H9 (cell line): Measurements from ENCODE around the gene KRT32. TPM values are rescaled to one million over a fixed set of nuclear protein-coding genes. Genes with fewer than 3 reads are reported as not detected.

Experiments used
- DNase-seq: peaks from one replicate; pipeline ENCODE4 v3.0.0-alpha.2; 2017
- H2AFZ ChIP-seq: one replicate; pipeline ENCODE4 v1.6.1; 2013; ENCODE audit warnings: mild to moderate bottlenecking, low read length, control low read depth, moderate library complexity
- H2AK5ac ChIP-seq: 2 replicates; pipeline ENCODE4 v1.6.1; 2013; ENCODE audit warnings: low read length, control low read depth, mixed read lengths; ENCODE audit not compliant: insufficient read length
- H2BK120ac ChIP-seq: one replicate; pipeline ENCODE4 v1.6.1; 2013; ENCODE audit warnings: low read depth, mild to moderate bottlenecking, low read length, control low read depth, inconsistent platforms; ENCODE audit not compliant: poor library complexity, severe bottlenecking
- H2BK12ac ChIP-seq: 2 replicates; pipeline ENCODE4 v1.6.1; 2013; ENCODE audit warnings: low read length, control low read depth, mixed read lengths, low read depth; ENCODE audit not compliant: insufficient read length
- H2BK15ac ChIP-seq: 2 replicates; pipeline ENCODE4 v1.6.1; 2013; ENCODE audit warnings: low read depth, low read length, control low read depth
- H2BK20ac ChIP-seq: one replicate; pipeline ENCODE4 v1.6.1; 2013; ENCODE audit warnings: low read depth, mild to moderate bottlenecking, low read length, control low read depth, inconsistent platforms; ENCODE audit not compliant: poor library complexity, severe bottlenecking
- H2BK5ac ChIP-seq: 2 replicates; pipeline ENCODE4 v1.6.1; 2013; ENCODE audit warnings: low read length, control low read depth, mixed read lengths; ENCODE audit not compliant: insufficient read length
- H3K14ac ChIP-seq: 2 replicates; pipeline ENCODE4 v1.6.1; 2013; ENCODE audit warnings: low read length, control low read depth; ENCODE audit not compliant: insufficient read depth
- H3K18ac ChIP-seq: 2 replicates; pipeline ENCODE4 v1.6.1; 2013; ENCODE audit warnings: low read depth, mild to moderate bottlenecking, mixed read lengths, low read length, control low read depth; ENCODE audit not compliant: insufficient read length
- H3K23ac ChIP-seq: 2 replicates; pipeline ENCODE4 v1.6.1; 2013; ENCODE audit warnings: low read length, control low read depth, mixed read lengths, low read depth; ENCODE audit not compliant: insufficient read length
- H3K23me2 ChIP-seq: 2 replicates; pipeline ENCODE4 v1.6.1; 2013; ENCODE audit warnings: low read depth, mild to moderate bottlenecking, mixed read lengths, low read length, control low read depth; ENCODE audit not compliant: insufficient read length, poor library complexity, severe bottlenecking
- H3K27ac ChIP-seq: 2 replicates; pipeline ENCODE4 v1.5.1; 2013; ENCODE audit warnings: low read length, control low read depth, mixed read lengths, low read depth; ENCODE audit not compliant: insufficient read length
- H3K27me3 ChIP-seq: 2 replicates; pipeline ENCODE4 v1.6.1; 2013; ENCODE audit warnings: low read length, control low read depth, inconsistent platforms; ENCODE audit not compliant: insufficient read depth
- H3K4ac ChIP-seq: 2 replicates; pipeline ENCODE4 v1.6.1; 2013; ENCODE audit warnings: low read depth, mild to moderate bottlenecking, control low read depth, inconsistent platforms, low read length, moderate library complexity
- H3K4me1 ChIP-seq: 2 replicates; pipeline ENCODE4 v1.6.1; 2013; ENCODE audit warnings: low read length, control low read depth, inconsistent platforms; ENCODE audit not compliant: insufficient read depth
- H3K4me2 ChIP-seq: 2 replicates; pipeline ENCODE4 v1.6.1; 2013; ENCODE audit warnings: low read length, control low read depth, mixed read lengths; ENCODE audit not compliant: insufficient read length, insufficient read depth
- H3K56ac ChIP-seq: 2 replicates; pipeline ENCODE4 v1.6.1; 2013; ENCODE audit warnings: low read depth, mild to moderate bottlenecking, mixed read lengths, low read length, control low read depth; ENCODE audit not compliant: insufficient read length
- H3K79me1 ChIP-seq: 2 replicates; pipeline ENCODE4 v1.6.1; 2013; ENCODE audit warnings: low read depth, mild to moderate bottlenecking, moderate library complexity, low read length, control low read depth, inconsistent platforms; ENCODE audit not compliant: insufficient read depth, poor library complexity, severe bottlenecking
- H3K79me2 ChIP-seq: 2 replicates; pipeline ENCODE4 v1.6.1; 2013; ENCODE audit warnings: low read length, control low read depth, inconsistent platforms; ENCODE audit not compliant: insufficient read depth
- H3K9ac ChIP-seq: 2 replicates; pipeline ENCODE4 v1.6.1; 2013; ENCODE audit warnings: low read length, control low read depth, mixed read lengths; ENCODE audit not compliant: insufficient read length; ENCODE audit errors: extremely low read depth
- H3K9me3 ChIP-seq: one replicate; pipeline ENCODE4 v1.6.1; 2013; ENCODE audit warnings: low read depth, low read length, inconsistent platforms; ENCODE audit not compliant: control insufficient read depth
- H3T11ph ChIP-seq: one replicate; pipeline ENCODE4 v1.6.1; 2013; ENCODE audit warnings: mild to moderate bottlenecking, low read length, control low read depth, inconsistent platforms
- H4K20me1 ChIP-seq: one replicate; pipeline ENCODE4 v1.6.1; 2013; ENCODE audit not compliant: control insufficient read depth, insufficient read length, insufficient read depth
- H4K5ac ChIP-seq: 2 replicates; pipeline ENCODE4 v1.6.1; 2013; ENCODE audit warnings: low read depth, mild to moderate bottlenecking, mixed read lengths, low read length, control low read depth; ENCODE audit not compliant: insufficient read length
- H4K8ac ChIP-seq: replicated peaks from 2 replicates; pipeline ENCODE4 v1.6.1; 2013; ENCODE audit warnings: low read length, control low read depth, mixed read lengths, low read depth; ENCODE audit not compliant: insufficient read length
- H4K91ac ChIP-seq: 2 replicates; pipeline ENCODE4 v1.6.1; 2013; ENCODE audit warnings: low read depth, mild to moderate bottlenecking, moderate library complexity, mixed read lengths, low read length, control low read depth; ENCODE audit not compliant: insufficient read length
- H3K27ac Mint-ChIP-seq, 3 experiments: 2 replicates in 2 of 3; 3 replicates in 1 of 3; pipeline ENCODE4 v1.8.0; 2020 to 2021; ENCODE audit warnings: mixed read lengths in 3 of 3, mild to moderate bottlenecking in 1 of 3, moderate library complexity in 1 of 3
- H3K27me3 Mint-ChIP-seq: 2 replicates; pipeline ENCODE4 v1.8.0; 2021; ENCODE audit warnings: low read depth, mild to moderate bottlenecking, moderate library complexity, mixed read lengths
- H3K36me3 Mint-ChIP-seq, 3 experiments: 2 replicates in 2 of 3; 3 replicates in 1 of 3; pipeline ENCODE4 v1.8.0; 2020 to 2021; ENCODE audit warnings: low read depth in 3 of 3, mixed read lengths in 3 of 3; ENCODE audit not compliant: insufficient read depth in 1 of 3
- H3K4me1 Mint-ChIP-seq, 2 experiments: 2 replicates each; pipeline ENCODE4 v1.8.0; 2020; ENCODE audit warnings: mixed read lengths in 2 of 2
- H3K4me3 Mint-ChIP-seq, 2 experiments: 2 replicates in 1 of 2; 3 replicates in 1 of 2; pipeline ENCODE4 v1.8.0; 2020 to 2021; ENCODE audit warnings: mild to moderate bottlenecking in 2 of 2, mixed read lengths in 2 of 2, moderate library complexity in 1 of 2
- H3K9me3 Mint-ChIP-seq, 2 experiments: 2 replicates in 1 of 2; 3 replicates in 1 of 2; pipeline ENCODE4 v1.8.0; 2020; ENCODE audit warnings: mild to moderate bottlenecking in 2 of 2, mixed read lengths in 2 of 2, moderate library complexity in 1 of 2
- WGBS: extraction: QIAGEN DNeasy Blood & Tissue Kit; methylation state at CpG from one replicate; pipeline ENCODE4 v1.1.7; 2013; ENCODE audit warnings: missing lambda C conversion rate, low lambda C conversion rate, mixed read lengths; ENCODE audit not compliant: insufficient read length; ENCODE audit errors: extremely low coverage; 5-methylcytosine and 5-hydroxymethylcytosine counted together
- total RNA-seq: library from RNA; stranded (reverse); gene quantifications from 2 replicates; pipeline ENCODE4 v1.2.1, GENCODE V29; 2021
- TF ChIP-seq, protein P1 (sequence below): fragments of 200-600 bp; sonication (generic); conservative IDR thresholded peaks from 3 replicates; pipeline ENCODE4 v1.8.0; 2021; ENCODE audit warnings: antibody characterized with exemption, mild to moderate bottlenecking

Gene KRT32
- total RNA-seq, 1 experiment from 2014 or later, result not detected

DNA sequence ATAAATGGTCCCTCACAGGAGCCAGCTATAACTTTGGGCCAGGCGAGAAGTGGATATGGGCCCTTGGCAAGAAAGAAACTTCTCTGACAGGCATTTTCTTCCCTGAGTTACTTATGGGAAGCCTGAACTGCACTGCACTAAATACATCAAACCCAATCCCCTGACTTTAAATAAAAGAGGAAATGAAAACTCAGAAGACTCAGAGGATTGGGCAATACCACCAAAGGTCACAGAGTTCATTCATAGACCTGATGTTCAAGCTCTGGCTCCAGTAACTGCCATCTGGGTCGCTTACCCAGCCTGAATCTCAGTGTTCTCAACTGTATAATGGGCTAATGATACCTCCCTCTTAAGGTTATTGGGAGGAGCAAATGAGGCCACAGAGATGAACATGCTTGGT, 12.9 kb upstream of the KRT32 start:
- H2AFZ ChIP-seq, result no peak overlapping the region
- H4K20me1 ChIP-seq, result no peaks in the 10 kb centered on the region
- no peak overlapping the region for H3K23ac ChIP-seq
- WGBS, result no CpG with 5 or more reads among the region's 2 CpGs
- no peaks in the 10 kb centered on the region for H3K79me2 ChIP-seq
- Mint-ChIP-seq H3K27me3 (peaks cover 4% of the 10 kb centered on the region), H3K4me3 (no peak overlapping the region), H3K36me3 (no peaks in the 10 kb centered on the region), H3K4me1 (peaks cover 0 to 8% of the 10 kb centered on the region in 2 experiments; a peak in 3 of 4 replicates), H3K27ac (no peak overlapping the region), H3K9me3 (no peaks in the 10 kb centered on the region)
- no peak overlapping the region for H2BK20ac ChIP-seq
- H2BK120ac ChIP-seq, result no peak overlapping the region
- no peaks in the 10 kb centered on the region for H3K79me1 ChIP-seq
- H3K4me1 ChIP-seq, result no peaks in the 10 kb centered on the region
- no peak overlapping the region for H2AK5ac ChIP-seq
- no peak overlapping the region for H3T11ph ChIP-seq
- no peak overlapping the region for H4K91ac ChIP-seq
- no peak overlapping the region for H2BK15ac ChIP-seq
- no peak overlapping the region for H4K8ac ChIP-seq
- no peak overlapping the region for H3K9ac ChIP-seq
- H3K14ac ChIP-seq, result no peak overlapping the region
- H3K27me3 ChIP-seq, result no peaks in the 10 kb centered on the region
- H3K27ac ChIP-seq, result no peak overlapping the region
- H3K18ac ChIP-seq, result no peak overlapping the region
- no peak overlapping the region for H2BK12ac ChIP-seq
- no peak for DNase-seq
- H3K56ac ChIP-seq, result no peak overlapping the region
- H2BK5ac ChIP-seq, result no peak overlapping the region
- no peak overlapping the region for H4K5ac ChIP-seq
- H3K9me3 ChIP-seq, result no peaks in the 10 kb centered on the region
- H3K4me2 ChIP-seq, result no peak overlapping the region
- no peaks in the 10 kb centered on the region for H3K23me2 ChIP-seq
- TF ChIP-seq, protein P1, sequence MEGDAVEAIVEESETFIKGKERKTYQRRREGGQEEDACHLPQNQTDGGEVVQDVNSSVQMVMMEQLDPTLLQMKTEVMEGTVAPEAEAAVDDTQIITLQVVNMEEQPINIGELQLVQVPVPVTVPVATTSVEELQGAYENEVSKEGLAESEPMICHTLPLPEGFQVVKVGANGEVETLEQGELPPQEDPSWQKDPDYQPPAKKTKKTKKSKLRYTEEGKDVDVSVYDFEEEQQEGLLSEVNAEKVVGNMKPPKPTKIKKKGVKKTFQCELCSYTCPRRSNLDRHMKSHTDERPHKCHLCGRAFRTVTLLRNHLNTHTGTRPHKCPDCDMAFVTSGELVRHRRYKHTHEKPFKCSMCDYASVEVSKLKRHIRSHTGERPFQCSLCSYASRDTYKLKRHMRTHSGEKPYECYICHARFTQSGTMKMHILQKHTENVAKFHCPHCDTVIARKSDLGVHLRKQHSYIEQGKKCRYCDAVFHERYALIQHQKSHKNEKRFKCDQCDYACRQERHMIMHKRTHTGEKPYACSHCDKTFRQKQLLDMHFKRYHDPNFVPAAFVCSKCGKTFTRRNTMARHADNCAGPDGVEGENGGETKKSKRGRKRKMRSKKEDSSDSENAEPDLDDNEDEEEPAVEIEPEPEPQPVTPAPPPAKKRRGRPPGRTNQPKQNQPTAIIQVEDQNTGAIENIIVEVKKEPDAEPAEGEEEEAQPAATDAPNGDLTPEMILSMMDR, result no peak
- no peak overlapping the region for H3K4ac ChIP-seq
